ENCODE data around the gene CCDC180. TPM values are rescaled to one million over a fixed set of nuclear protein-coding genes. Genes with fewer than 3 reads are reported as not detected.

The CCDC180 gene
- total and polyA plus RNA-seq, 10 of the 15 experiments (the other 5 are each of a cell fraction or from before 2014, with no cell fraction given): 0.31 to 1.1 (median 0.57) TPM

DNA sequence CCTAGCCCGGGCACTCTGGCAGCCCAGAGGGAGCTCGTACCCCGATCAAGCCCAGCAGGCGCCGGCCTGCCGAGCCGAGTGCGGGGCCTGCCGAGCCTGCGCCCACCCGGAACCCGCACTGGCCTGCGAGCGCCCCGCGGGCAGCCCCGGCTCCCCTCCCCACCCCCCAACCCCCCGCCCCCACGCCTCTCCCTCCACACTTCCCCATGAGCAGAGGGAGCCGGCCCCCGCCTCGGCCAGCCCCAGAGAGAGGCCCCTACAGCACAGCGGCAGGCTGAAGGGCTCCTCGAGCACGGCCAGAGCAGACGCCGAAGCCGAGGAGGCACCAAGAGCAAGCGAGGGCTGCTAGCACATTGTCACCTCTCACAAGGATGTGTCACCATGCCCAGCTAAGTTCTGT lies 36.2 kb upstream of the CCDC180 start:
- ATAC-seq: no peak
- Histone ChIP-seq H3K27ac (ENCODE audit: control insufficient read depth, insufficient read depth) (no peak overlapping the region), H4K20me1 (ENCODE audit: control insufficient read depth, insufficient read depth) (no peaks in the 10 kb centered on the region), H3K4me2 (ENCODE audit: control insufficient read depth, insufficient read depth) (no peak overlapping the region), H3K4me3 (no peak overlapping the region), H3K27me3 (replicated peaks in 1 of 2; ENCODE audit: control insufficient read depth in 2 of 2, insufficient read depth in 2 of 2, low read length in 1 of 2) (no peaks in the 10 kb centered on the region), H2AFZ (ENCODE audit: control insufficient read depth, low read depth, low read length) (no peak overlapping the region), H3K9me3 (replicated peaks; ENCODE audit: control insufficient read depth, insufficient read depth, low read length) (no peaks in the 10 kb centered on the region), H3K36me3 (ENCODE audit: control insufficient read depth in 2 of 2, insufficient read depth in 2 of 2, low read length in 1 of 2) (no peaks in the 10 kb centered on the region), H3K79me2 (ENCODE audit: control insufficient read depth, insufficient read depth, low read length) (no peaks in the 10 kb centered on the region), H3K9ac (ENCODE audit: control insufficient read depth, insufficient read depth, low read length) (no peak overlapping the region), H3K4me1 (ENCODE audit: control insufficient read depth, insufficient read depth, low read length) (no peaks in the 10 kb centered on the region)
- POLR2A ChIA-PET: no interaction called here
- RAD21 ChIA-PET (ENCODE audit: unreplicated experiment): no interaction called here
- no TSS peak for BruUV-seq (replicated peaks)
- SMC1A ChIA-PET (ENCODE audit: uncharacterized antibody, unreplicated experiment): no interaction called here
- CTCF ChIA-PET: no interaction called here
- intact Hi-C loops (cut with micrococcal nuclease; ENCODE audit: unreplicated experiment) (no loop called here), in situ Hi-C loops (cut with MboI) (no loop called here)
- DNase-seq (ENCODE audit: low read depth, low spot score): no peak
- WGBS (ENCODE audit: insufficient coverage, insufficient replicate concordance, low lambda C conversion rate, missing lambda C conversion rate): 69% methylated on average over 17 of the region's 29 CpGs
- no peak for FAIRE-seq
- TF ChIP-seq HDAC6 (IDR thresholded peaks at IDR 0.05; ENCODE audit: unreplicated experiment): no peak
- TF ChIP-seq, protein P1, sequence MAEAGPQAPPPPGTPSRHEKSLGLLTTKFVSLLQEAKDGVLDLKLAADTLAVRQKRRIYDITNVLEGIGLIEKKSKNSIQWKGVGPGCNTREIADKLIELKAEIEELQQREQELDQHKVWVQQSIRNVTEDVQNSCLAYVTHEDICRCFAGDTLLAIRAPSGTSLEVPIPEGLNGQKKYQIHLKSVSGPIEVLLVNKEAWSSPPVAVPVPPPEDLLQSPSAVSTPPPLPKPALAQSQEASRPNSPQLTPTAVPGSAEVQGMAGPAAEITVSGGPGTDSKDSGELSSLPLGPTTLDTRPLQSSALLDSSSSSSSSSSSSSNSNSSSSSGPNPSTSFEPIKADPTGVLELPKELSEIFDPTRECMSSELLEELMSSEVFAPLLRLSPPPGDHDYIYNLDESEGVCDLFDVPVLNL (IDR thresholded peaks at IDR 0.05; ENCODE audit: low read depth, low read length): no peak
- no peak for TF ChIP-seq SP1 (IDR thresholded peaks at IDR 0.05; ENCODE audit: low read depth, low read length)
- TF ChIP-seq GABPA (IDR thresholded peaks at IDR 0.05; ENCODE audit: low read depth): no peak
- TF ChIP-seq, protein P2, sequence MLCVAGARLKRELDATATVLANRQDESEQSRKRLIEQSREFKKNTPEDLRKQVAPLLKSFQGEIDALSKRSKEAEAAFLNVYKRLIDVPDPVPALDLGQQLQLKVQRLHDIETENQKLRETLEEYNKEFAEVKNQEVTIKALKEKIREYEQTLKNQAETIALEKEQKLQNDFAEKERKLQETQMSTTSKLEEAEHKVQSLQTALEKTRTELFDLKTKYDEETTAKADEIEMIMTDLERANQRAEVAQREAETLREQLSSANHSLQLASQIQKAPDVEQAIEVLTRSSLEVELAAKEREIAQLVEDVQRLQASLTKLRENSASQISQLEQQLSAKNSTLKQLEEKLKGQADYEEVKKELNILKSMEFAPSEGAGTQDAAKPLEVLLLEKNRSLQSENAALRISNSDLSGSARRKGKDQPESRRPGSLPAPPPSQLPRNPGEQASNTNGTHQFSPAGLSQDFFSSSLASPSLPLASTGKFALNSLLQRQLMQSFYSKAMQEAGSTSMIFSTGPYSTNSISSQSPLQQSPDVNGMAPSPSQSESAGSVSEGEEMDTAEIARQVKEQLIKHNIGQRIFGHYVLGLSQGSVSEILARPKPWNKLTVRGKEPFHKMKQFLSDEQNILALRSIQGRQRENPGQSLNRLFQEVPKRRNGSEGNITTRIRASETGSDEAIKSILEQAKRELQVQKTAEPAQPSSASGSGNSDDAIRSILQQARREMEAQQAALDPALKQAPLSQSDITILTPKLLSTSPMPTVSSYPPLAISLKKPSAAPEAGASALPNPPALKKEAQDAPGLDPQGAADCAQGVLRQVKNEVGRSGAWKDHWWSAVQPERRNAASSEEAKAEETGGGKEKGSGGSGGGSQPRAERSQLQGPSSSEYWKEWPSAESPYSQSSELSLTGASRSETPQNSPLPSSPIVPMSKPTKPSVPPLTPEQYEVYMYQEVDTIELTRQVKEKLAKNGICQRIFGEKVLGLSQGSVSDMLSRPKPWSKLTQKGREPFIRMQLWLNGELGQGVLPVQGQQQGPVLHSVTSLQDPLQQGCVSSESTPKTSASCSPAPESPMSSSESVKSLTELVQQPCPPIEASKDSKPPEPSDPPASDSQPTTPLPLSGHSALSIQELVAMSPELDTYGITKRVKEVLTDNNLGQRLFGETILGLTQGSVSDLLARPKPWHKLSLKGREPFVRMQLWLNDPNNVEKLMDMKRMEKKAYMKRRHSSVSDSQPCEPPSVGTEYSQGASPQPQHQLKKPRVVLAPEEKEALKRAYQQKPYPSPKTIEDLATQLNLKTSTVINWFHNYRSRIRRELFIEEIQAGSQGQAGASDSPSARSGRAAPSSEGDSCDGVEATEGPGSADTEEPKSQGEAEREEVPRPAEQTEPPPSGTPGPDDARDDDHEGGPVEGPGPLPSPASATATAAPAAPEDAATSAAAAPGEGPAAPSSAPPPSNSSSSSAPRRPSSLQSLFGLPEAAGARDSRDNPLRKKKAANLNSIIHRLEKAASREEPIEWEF (IDR thresholded peaks at IDR 0.05; ENCODE audit: insufficient replicate concordance, low read depth, low read length): no peak
- TF ChIP-seq RAD51 (IDR thresholded peaks at IDR 0.05): no peak
- no peak for TF ChIP-seq NFIC (IDR thresholded peaks at IDR 0.05; ENCODE audit: low read depth, low read length)
- TF ChIP-seq CREM (IDR thresholded peaks at IDR 0.05; ENCODE audit: low read depth): no peak
- no peak for TF ChIP-seq ZNF384 (IDR thresholded peaks at IDR 0.05; ENCODE audit: borderline replicate concordance, low read depth, low read length)
- TF ChIP-seq, protein P3, sequence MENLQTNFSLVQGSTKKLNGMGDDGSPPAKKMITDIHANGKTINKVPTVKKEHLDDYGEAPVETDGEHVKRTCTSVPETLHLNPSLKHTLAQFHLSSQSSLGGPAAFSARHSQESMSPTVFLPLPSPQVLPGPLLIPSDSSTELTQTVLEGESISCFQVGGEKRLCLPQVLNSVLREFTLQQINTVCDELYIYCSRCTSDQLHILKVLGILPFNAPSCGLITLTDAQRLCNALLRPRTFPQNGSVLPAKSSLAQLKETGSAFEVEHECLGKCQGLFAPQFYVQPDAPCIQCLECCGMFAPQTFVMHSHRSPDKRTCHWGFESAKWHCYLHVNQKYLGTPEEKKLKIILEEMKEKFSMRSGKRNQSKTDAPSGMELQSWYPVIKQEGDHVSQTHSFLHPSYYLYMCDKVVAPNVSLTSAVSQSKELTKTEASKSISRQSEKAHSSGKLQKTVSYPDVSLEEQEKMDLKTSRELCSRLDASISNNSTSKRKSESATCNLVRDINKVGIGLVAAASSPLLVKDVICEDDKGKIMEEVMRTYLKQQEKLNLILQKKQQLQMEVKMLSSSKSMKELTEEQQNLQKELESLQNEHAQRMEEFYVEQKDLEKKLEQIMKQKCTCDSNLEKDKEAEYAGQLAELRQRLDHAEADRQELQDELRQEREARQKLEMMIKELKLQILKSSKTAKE (IDR thresholded peaks at IDR 0.05; ENCODE audit: low read depth, poor library complexity, severe bottlenecking): no peak
- no peak for TF ChIP-seq RB1 (IDR thresholded peaks at IDR 0.05; ENCODE audit: borderline replicate concordance)
- no peak for TF ChIP-seq ZNF24 (IDR thresholded peaks at IDR 0.05)
- no peak for TF ChIP-seq NR2C1 (IDR thresholded peaks at IDR 0.05)
- TF ChIP-seq HDAC2 (IDR thresholded peaks at IDR 0.05): no peak
- TF ChIP-seq JUND (IDR thresholded peaks at IDR 0.05; ENCODE audit: low read depth, low read length): no peak
- TF ChIP-seq, protein P4, sequence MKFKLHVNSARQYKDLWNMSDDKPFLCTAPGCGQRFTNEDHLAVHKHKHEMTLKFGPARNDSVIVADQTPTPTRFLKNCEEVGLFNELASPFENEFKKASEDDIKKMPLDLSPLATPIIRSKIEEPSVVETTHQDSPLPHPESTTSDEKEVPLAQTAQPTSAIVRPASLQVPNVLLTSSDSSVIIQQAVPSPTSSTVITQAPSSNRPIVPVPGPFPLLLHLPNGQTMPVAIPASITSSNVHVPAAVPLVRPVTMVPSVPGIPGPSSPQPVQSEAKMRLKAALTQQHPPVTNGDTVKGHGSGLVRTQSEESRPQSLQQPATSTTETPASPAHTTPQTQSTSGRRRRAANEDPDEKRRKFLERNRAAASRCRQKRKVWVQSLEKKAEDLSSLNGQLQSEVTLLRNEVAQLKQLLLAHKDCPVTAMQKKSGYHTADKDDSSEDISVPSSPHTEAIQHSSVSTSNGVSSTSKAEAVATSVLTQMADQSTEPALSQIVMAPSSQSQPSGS (IDR thresholded peaks at IDR 0.05; ENCODE audit: low read length): no peak
